Chondrocyte (in vitro differentiated cells): ENCODE results near the gene LRRC26. TPM values are rescaled to one million over a fixed set of nuclear protein-coding genes. Genes with fewer than 3 reads are reported as not detected.

Source experiments
- DNase-seq: peaks from one replicate; pipeline ENCODE4 v3.0.0; 2021; ENCODE audit warnings: mixed read lengths, low spot score
- H3K27ac Mint-ChIP-seq: one replicate; pipeline ENCODE4 v1.8.0; 2021; ENCODE audit warnings: mild to moderate bottlenecking, moderate library complexity, mixed read lengths; ENCODE audit not compliant: unreplicated experiment
- H3K27me3 Mint-ChIP-seq: 2 replicates; pipeline ENCODE4 v1.8.0; 2021; ENCODE audit warnings: low read depth, mixed read lengths
- H3K36me3 Mint-ChIP-seq: 2 replicates; pipeline ENCODE4 v1.8.0; 2021; ENCODE audit warnings: low read depth, mixed read lengths
- H3K4me1 Mint-ChIP-seq: 2 replicates; pipeline ENCODE4 v1.8.0; 2021; ENCODE audit warnings: low read depth, mild to moderate bottlenecking, mixed read lengths
- H3K4me3 Mint-ChIP-seq: one replicate; pipeline ENCODE4 v1.8.0; 2021; ENCODE audit warnings: mild to moderate bottlenecking, moderate library complexity, mixed read lengths; ENCODE audit not compliant: unreplicated experiment
- H3K9me3 Mint-ChIP-seq: 2 replicates; pipeline ENCODE4 v1.8.0; 2021; ENCODE audit warnings: low read depth, mixed read lengths
- CTCF ChIP-seq: fragments of 200-600 bp; sonication (generic); IDR thresholded peaks from 2 replicates; pipeline ENCODE4 v1.5.0; 2021; ENCODE audit warnings: antibody characterized with exemption, mild to moderate bottlenecking, moderate library complexity
- total RNA-seq: library from RNA; stranded (reverse); gene quantifications from 3 replicates; pipeline ENCODE4 v1.2.1, GENCODE V29; 2021

Gene LRRC26
- total RNA-seq, 1 donor from 2014 or later: not detected

GRCh38 chr9:137200311-137201204 is 30.7 kb upstream of the LRRC26 start, which contains the start of gene TPRN:
TSS of gene TPRN (minus strand) at chr9:137200741. CDS start at chr9:137200711, 30 bp downstream.
- Mint-ChIP-seq H3K4me3 (peak within 1 kb of the TSS; percentile 87), H3K27ac (peak within 1 kb of the TSS; percentile 79), H3K27me3 (no peaks in the 10 kb centered on the region), H3K36me3 (no peaks in the 10 kb centered on the region), H3K4me1 (peaks cover 60% of the 10 kb centered on the region), H3K9me3 (no peaks in the 10 kb centered on the region)
- peak; percentile 100 for DNase-seq
- no peak for TF ChIP-seq CTCF

GRCh38 chr9:137199411-137200121 is 29.7 kb upstream of the LRRC26 start:
- H3K4me1 Mint-ChIP-seq: peaks cover 62% of the 10 kb centered on the region
- H3K27me3 Mint-ChIP-seq: no peaks in the 10 kb centered on the region
- peak; percentile 23 for TF ChIP-seq CTCF
- peak overlapping the region; percentile 79 for H3K27ac Mint-ChIP-seq
- peak overlapping the region; percentile 87 for H3K4me3 Mint-ChIP-seq
- no peaks in the 10 kb centered on the region for H3K36me3 Mint-ChIP-seq
- no peak for DNase-seq
- no peaks in the 10 kb centered on the region for H3K9me3 Mint-ChIP-seq

GRCh38 chr9:137198902-137199283 is 29.0 kb upstream of the LRRC26 start:
- no peak for TF ChIP-seq CTCF
- Mint-ChIP-seq H3K27me3 (no peaks in the 10 kb centered on the region), H3K4me1 (peaks cover 55% of the 10 kb centered on the region), H3K9me3 (no peaks in the 10 kb centered on the region), H3K36me3 (no peaks in the 10 kb centered on the region), H3K4me3 (peak overlapping the region; percentile 87), H3K27ac (no peak overlapping the region)
- DNase-seq: no peak

GRCh38 chr9:137198051-137198901 is 28.4 kb upstream of the LRRC26 start:
- Mint-ChIP-seq H3K27ac (no peak overlapping the region), H3K36me3 (no peaks in the 10 kb centered on the region), H3K4me3 (peak overlapping the region; percentile 87), H3K9me3 (no peaks in the 10 kb centered on the region), H3K4me1 (peaks cover 51% of the 10 kb centered on the region), H3K27me3 (no peaks in the 10 kb centered on the region)
- DNase-seq: no peak
- TF ChIP-seq CTCF: no peak
